ENCODE results near the gene FANCM.

FANCM gene, protein sequence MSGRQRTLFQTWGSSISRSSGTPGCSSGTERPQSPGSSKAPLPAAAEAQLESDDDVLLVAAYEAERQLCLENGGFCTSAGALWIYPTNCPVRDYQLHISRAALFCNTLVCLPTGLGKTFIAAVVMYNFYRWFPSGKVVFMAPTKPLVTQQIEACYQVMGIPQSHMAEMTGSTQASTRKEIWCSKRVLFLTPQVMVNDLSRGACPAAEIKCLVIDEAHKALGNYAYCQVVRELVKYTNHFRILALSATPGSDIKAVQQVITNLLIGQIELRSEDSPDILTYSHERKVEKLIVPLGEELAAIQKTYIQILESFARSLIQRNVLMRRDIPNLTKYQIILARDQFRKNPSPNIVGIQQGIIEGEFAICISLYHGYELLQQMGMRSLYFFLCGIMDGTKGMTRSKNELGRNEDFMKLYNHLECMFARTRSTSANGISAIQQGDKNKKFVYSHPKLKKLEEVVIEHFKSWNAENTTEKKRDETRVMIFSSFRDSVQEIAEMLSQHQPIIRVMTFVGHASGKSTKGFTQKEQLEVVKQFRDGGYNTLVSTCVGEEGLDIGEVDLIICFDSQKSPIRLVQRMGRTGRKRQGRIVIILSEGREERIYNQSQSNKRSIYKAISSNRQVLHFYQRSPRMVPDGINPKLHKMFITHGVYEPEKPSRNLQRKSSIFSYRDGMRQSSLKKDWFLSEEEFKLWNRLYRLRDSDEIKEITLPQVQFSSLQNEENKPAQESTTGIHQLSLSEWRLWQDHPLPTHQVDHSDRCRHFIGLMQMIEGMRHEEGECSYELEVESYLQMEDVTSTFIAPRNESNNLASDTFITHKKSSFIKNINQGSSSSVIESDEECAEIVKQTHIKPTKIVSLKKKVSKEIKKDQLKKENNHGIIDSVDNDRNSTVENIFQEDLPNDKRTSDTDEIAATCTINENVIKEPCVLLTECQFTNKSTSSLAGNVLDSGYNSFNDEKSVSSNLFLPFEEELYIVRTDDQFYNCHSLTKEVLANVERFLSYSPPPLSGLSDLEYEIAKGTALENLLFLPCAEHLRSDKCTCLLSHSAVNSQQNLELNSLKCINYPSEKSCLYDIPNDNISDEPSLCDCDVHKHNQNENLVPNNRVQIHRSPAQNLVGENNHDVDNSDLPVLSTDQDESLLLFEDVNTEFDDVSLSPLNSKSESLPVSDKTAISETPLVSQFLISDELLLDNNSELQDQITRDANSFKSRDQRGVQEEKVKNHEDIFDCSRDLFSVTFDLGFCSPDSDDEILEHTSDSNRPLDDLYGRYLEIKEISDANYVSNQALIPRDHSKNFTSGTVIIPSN (N-terminal part only)

DNA sequence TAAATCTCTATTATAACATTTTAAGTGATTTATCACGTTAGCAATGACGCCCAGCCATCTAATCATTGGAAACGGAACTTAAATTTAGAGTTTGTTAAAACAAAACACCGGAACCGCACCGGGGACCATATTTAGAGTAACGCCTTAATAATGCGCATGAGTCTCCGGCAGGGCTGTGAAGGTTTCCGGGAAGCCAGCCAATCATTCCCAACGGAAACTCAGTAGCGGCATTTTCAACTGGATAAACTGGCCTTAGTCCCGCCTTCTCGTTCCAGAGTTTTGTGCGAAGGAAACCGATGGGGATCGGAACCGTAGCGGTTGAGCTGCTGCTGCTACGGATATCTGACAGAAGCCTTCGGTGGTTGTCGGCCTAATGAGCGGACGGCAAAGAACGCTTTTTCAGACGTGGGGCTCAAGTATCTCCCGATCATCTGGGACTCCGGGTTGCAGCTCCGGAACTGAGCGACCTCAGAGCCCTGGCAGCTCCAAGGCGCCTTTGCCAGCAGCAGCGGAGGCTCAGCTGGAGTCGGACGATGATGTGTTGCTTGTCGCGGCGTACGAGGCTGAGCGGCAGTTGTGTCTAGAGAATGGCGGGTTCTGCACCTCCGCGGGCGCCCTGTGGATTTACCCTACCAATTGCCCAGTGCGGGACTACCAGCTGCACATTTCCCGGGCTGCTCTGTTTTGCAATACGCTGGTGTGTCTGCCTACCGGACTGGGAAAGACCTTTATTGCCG lies at the start of gene FANCM:
Gene FANCM (plus strand): TSS at position 272 of the 737 bp plus-strand sequence. CDS start 102 bp downstream, at position 374.
- DNase-seq, result peak; percentile 96 to 99 (median 99)

DNA sequence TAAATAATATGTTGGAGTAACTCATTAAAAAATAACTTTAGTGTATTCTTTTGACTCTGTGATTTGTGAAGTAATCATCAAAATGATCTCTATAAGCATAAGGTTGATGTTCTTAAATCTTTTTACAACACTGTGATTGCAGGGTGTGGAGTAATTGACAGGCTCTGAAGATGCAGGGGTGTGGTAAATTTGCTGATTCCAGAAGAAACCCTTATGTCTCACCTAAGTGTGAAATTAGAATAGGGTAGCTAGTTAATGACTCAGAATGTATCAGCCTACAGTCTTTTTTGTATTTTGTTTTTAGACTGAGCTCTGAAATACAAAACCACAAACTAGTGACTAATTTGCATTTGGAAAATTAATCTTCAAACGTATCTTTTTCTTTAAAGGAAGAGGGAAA lies 45.9 kb upstream of the FANCM start:
- no peak for DNase-seq

DNA sequence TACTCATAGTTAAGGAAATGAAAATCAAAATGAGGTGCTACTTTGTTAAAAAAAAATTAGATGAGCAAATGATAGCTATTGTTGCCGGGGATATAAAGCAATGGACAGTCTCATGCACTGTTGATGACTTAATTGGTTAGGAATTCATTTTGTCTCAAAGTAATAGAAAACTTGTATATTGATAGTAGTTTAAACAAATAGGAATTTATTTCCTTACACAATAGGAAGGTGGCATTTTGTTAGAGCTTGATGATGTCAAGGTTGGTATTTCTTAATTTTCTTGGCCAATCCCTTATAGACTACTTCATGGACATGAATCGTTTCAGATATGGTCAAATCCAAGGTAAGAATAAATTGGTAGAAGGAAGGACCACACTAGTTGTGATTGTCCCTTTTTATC lies 44.0 kb upstream of the FANCM start:
- DNase-seq, result no peak

DNA sequence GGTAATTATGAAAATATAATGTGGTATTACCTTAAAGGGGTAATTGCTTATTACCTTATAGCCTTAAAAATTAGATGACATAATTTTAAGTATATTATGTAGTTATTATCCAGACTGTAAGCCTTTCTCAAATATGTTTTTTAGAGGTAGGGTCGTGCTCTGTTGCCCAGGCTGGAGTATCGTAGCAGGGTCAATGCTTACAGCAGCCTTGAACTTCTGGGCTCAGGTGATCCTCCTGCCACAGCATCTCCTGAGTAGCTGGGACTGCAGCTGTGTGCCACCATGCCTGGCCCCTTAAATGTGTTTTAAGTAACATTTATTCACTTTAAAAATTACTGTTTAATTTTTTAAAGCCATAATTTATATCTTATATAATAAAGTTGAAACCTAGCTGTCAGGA lies 41.5 kb upstream of the FANCM start:
- no peak for DNase-seq

DNA sequence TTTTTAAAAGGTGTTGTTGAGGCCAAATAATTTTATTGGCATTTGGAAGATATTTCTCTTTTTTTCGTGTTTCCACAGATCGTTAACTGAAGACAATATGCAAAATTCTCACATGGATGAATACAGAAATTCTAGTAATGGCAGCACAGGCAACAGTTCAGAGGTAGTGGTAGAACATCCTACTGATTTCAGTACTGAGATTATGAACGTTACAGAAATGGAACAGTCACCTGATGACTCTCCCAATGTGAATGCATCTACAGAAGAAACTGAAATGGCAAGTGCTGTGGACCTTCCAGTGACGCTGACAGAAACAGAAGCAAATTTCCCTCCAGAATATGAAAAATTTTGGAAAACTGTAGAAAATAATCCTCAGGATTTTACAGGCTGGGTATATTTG lies 40.6 kb upstream of the FANCM start:
- no peak for DNase-seq

DNA sequence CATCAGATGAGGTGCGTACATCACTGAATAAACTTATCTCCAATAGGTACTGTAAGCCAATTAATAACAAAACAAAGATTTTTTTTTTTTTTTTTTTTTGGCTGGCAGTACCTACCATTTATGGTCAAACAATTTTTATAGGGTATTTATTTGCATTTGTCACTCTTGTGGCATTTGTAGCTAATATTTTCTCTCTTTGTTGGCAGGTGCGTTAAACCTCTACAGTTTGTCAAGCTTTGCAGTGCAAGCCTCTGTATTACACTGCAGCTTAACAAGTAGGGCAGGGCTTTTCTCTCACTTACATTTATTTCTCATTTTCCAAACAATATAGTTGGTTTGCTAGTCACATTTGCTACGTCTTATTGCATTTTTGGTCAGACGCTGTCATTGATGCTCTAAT lies 39.5 kb upstream of the FANCM start:
- DNase-seq, result no peak

DNA sequence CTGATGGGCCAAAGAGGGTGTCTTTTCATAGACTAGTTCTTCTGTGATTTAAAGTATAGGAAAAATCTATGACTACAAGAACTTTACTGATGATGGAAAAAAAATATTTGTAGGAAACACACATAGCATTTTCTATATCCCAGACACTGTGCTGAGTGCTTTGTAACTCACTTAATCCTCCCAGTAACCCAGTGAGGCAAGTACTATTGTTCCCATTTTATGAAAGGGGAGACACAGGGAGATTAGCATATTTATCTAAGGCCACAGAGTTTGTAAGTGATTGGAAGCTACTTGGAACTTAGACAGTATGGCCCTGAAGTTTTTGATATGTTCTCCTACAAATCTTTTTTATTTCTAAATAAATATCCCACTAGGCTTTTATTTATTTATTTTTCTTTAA lies 31.9 kb upstream of the FANCM start:
- no peak for DNase-seq

DNA sequence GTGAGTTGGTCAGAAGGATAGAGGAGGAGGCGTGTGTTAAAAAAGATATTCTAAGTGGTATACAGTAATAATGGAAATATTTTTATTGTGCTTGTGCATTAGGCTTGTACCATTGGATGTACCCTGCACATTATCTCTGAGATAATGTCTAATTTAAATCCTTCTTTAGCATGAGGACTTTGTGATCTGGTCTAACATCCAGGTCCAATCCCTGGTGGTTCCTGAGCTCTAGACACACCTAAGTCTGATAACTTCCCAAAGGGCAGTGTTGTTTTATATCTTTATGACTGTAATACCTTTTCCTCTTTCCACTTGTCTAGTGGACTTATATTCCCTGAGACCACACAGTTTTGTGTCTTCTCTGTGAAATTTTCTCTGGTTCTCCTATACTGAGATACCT lies 31.2 kb upstream of the FANCM start:
- DNase-seq, result no peak

DNA sequence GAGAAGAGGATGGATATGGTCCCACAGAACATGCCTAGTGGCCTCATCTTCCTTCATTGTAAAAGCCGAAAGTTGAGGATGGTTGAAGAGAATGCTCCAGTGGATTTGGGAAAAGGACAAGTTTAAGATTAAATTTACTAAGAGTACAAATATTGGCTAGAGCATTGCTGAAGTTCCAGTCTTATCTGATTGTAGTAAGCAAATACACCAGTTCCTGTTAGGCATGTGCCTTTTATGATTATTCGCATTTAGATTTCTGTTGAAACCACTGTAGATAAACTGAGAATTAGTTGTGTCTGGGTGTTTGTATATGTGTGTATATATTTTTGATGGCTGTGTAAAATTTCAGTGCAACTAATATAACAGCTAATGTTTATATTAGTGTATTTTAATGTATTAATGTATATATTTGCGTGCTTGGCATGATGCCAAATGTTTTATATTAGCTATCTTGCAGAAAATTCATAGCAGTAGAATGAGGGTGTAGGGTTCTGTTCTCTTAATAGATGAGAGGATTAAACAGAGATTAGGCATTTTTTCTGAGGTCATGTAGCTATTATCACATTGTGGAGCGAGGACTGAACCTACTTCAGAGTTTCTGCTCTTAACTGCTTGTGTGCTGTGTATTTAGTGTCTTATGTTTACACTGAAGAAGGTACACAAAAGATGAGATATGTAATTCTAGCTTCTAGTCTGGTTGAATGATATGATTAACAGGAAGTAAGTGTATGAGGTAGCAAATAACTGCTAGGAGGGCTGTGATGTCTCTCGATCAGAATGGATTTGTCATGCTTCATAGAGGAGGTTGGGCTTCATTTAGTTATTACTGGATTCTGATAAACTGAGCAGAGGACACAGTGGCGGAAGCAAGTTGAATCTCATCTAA lies 22.6 kb upstream of the FANCM start:
- peak in 2 of 3 experiments; percentile 40 to 65 for DNase-seq

DNA sequence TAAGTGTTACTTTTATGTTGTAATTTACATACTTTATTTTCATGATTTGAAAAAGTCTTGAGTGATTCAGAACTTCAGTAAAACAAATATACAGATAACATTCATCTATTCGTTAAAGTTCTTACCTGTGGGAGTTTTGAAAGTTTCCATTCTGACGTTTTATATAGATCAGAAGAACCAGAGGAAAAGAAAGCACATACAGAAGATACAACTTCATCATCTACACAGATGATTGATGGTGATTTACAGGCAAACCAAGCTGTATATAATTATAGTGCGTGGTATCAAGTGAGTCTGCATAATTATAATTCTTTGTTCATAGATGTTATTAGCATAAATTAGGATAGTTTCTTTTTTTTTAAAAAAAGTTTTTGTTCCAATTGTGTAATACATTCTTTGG lies 21.4 kb upstream of the FANCM start:
- DNase-seq, result peak in 1 of 3 experiments; percentile 26

DNA sequence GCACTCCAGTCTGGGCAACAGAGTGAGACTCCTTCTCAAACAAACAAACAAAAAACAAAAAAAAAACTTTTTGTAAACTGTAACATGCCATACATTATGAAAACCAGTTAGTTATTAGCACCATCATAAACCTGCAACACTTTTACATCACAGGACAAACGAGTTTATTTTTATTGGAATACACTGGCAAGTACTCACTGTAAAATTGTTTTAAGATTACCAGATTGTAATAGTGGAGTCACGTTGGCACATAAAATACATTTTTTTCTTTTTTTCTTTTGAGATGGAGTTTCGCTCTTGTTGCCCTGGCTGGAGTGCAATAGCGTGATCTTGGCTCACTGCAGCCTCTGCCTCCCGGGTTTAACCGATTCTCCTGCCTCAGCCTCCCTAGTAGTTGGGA lies 17.1 kb upstream of the FANCM start:
- no peak for DNase-seq

DNA sequence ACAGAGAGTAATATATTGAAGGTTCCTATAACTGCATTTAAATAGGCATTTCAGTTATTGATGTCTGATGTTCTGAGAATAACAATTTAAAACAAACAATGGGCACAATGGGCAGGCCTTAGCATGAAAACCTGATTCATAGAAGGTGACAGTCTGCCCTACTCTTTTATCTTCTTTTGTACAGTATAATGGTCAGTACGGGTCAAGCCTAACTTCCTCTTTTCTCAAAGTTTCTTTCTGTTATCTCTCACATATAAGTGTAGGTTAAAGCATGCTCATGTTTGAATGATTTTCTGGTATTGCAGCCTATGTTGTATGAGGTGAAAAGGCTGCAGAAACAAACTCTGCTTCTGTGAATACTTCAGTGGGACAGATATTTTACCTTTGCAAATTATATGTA lies 15.6 kb upstream of the FANCM start:
- DNase-seq, result no peak

DNA sequence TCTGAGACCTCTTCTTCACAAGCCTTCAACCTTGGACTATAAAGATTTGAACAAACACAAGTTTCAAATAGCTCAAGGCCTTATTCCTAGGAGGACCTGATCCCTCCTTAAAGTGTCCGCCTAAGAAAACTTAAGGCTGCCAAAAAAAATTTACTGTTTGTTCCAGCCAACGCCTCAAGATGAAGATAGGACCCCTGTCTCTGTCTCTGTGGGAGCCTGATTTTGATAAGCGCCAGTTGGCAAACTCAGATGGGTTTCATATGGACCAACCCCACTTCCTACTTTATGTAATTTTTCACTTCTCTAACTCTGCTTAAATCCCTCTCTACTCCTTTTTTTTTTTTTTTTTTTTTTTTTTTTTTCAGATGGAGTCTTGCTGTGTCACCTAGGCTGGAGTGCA lies 12.5 kb upstream of the FANCM start:
- no peak for DNase-seq

DNA sequence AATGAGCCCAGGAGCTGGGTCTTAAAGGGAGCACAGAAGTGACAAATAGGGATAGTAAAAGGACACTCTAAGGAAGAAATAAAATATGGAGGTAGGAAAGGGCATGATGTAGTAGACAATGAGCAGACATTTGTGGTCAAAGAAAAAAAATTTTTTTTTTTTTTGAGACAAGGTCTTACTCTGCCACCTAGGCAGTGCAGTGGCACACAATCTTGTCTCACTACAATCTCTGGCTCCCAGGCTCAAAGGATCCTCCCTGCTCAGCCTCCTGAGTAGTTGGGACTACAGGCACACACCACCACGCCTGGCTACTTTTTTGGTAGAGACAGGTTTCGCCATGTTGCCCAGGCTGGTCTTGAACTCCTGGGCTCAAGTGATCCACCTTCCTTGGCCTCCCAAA lies 10.0 kb upstream of the FANCM start:
- no peak for DNase-seq

DNA sequence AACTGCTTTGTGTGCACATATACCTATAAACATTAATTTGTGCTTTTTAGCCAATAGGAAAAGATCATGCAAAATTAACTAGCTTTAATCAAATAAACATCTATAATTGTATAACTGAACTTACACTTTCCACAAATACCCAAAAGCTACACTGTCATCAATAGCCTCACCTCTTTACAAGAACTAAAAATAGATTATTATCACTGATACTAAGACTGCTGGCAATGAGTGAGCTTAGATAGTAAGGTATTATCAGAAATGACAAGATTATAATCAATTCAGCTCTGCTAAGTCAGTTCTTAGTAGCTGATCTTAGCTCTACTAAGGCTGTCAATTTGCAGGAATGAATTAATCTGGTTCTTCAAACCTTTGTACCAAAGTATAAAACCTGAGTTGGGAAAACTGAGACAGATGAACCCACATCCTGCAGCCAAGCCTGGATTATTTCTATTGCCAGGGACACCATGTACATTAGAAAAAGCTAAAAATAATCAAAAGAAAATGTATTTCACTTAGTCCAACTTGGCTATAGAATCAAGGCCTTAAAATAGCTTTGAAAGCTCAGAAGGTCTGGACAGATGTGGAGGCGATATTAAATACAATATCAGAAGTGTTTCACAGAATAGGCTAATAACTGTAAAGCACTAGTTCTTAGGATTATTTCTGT lies 6.6 kb upstream of the FANCM start:
- no peak for DNase-seq

DNA sequence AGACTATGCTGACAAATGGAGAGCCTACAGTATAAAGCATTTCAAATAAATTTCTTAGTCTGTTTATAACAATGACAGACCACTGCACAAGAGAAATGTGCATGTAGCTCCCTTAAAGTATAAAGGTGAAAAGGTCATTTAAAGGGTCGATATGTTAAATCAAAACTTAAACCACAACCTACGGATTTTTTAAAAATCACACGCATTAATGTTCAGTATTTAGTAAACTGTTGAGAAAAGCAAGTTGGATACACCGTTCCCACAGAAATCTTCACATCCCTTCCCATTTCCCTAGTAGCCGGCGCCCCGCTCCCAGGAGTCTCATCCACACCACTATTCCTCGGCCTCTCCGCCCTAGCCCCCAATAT lies 2.1 kb upstream of the FANCM start:
- DNase-seq, result peak in 1 of 3 experiments; percentile 30

DNA sequence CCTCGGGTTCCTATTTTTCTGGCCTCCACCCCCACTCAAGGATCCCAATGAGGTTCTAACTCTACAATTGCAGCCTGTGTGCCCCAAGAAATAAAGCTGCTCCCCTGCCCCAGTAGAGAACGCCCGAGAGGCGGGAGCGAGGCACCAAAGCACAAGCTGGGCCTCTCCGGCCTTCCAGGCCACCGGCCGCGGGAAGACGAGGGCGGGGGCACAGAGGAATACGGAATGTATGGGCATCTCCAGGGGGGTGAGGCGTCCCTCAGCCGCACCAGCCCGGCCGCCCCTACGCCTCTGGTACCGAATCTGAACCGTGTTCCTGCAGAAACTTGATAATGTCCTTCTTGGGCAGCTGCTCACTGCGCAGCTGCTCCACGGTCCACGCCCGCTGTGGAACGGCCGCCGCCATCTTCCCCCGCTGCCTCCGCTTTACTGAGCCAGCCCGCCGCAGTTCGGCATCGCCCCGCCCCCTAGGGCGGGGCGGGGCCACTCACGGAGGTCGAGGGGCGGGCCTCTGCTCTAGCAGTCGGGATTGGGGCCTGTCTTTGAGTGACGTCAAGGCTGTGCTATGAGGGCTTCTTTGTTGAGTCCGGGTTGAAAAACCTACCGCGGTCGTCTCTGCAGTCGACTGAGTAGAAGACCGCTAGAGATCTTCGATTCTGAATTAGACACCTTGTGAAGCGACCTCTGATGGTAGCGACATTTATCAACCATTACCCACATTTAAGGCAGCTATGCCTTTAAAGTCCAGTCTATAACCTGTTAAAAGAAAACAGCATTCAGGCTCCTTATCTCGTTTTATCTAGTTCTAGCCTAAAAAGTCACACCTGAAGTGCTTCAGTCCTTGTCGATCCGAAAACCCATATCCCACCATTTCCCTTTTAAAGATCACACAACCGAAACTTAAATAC lies 1.4 kb upstream of the FANCM start, which contains the start of gene FKBP3:
Gene FKBP3 (minus strand): TSS at position 431 of the 908 bp plus-strand sequence. CDS start 25 bp downstream, at position 406.
- DNase-seq, result peak; percentile 98 to 99 (median 99)

DNA sequence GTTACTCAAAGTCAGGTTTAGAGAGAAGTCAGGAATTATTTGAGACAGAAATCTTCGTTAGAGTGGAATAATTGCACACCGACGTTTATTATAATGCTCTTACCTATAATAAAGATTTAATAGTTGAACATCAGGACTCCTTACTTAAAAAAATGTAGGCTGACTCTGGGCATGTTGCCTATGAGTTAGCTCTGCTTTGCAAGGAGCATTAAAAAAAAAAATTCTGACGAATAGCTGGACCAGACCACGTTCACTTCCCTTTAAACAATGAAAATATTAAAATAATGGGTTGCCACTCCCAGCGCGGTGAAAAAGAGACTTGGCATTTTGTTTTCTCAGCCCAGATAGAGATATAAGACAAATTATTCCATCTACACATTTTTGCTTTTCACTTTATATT lies 574 bp upstream of the FANCM start:
- peak in 1 of 3 experiments; percentile 49 for DNase-seq

DNA sequence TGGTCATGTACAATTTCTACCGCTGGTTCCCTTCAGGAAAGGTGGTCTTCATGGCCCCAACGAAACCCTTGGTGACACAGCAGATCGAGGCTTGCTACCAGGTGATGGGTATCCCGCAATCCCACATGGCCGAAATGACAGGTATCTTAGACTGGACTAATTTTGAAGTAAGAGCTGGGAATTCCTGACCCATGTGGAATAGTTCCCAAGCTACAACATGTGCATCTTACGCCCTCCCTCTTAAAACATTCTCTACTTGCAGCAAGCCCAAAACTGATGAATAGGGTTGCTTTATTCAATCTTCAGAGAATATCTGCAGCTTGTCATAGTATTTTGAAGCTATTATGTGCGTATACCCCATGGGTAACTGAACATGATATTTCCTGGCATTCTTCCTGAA lies 669 bp downstream of the FANCM start:
- DNase-seq, result peak in 1 of 3 experiments; percentile 41

Data from NCI-H1417 (cell line).